Stomach smooth muscle (tissue), 2 donors: Measurements from ENCODE around the gene ANGPTL7.

Experiments
- H3K27ac ChIP-seq: one replicate; pipeline ENCODE4 v1.7.0; 2013; ENCODE audit warnings: mild to moderate bottlenecking, low read length, inconsistent platforms
- H3K27me3 ChIP-seq, 2 donors: one replicate each; pipeline ENCODE4 v1.7.0; 2013; ENCODE audit warnings: low read length in 2 of 2; ENCODE audit not compliant: insufficient read depth in 2 of 2, control insufficient read depth in 1 of 2
- H3K36me3 ChIP-seq, 2 donors: one replicate each; pipeline ENCODE4 v1.7.0; 2013; ENCODE audit warnings: low read length in 2 of 2; ENCODE audit not compliant: control insufficient read depth in 2 of 2, insufficient read depth in 2 of 2
- H3K4me1 ChIP-seq: one replicate; pipeline ENCODE4 v1.7.0; 2013; ENCODE audit warnings: low read length; ENCODE audit not compliant: control insufficient read depth, insufficient read depth
- H3K4me3 ChIP-seq, 2 donors: one replicate each; pipeline ENCODE4 v1.7.0; 2013; ENCODE audit warnings: low read length in 2 of 2
- H3K9ac ChIP-seq, 2 donors: one replicate each; pipeline ENCODE4 v1.7.0; 2013; ENCODE audit warnings: low read length in 2 of 2, mild to moderate bottlenecking in 1 of 2
- H3K9me3 ChIP-seq, 2 donors: one replicate each; pipeline ENCODE4 v1.7.0; 2013; ENCODE audit warnings: low read length in 2 of 2; ENCODE audit not compliant: control insufficient read depth in 2 of 2
- donor health status: healthy.
- donor health status: Pancreatic carcinoma.

The ANGPTL7 gene

GRCh38 chr1:11233208-11233607 lies 44.1 kb downstream of the ANGPTL7 start:
- Histone ChIP-seq H3K4me3 (no peak overlapping the region), H3K27ac (no peak overlapping the region), H3K4me1 (no peaks in the 10 kb centered on the region), H3K27me3 (no peaks in the 10 kb centered on the region), H3K9me3 (no peaks in the 10 kb centered on the region), H3K9ac (no peak overlapping the region), H3K36me3 (peaks cover 69 to 75% of the 10 kb centered on the region in 2 donors)

- Histone ChIP-seq H3K4me1 (no peaks in the 10 kb centered on the region), H3K9ac (no peak overlapping the region), H3K27ac (no peak overlapping the region), H3K27me3 (no peaks in the 10 kb centered on the region), H3K4me3 (no peak overlapping the region), H3K9me3 (no peaks in the 10 kb centered on the region), H3K36me3 (peaks cover 55 to 60% of the 10 kb centered on the region in 2 donors)
Observed at GRCh38 chr1:11237356-11237755, 48.2 kb downstream of the ANGPTL7 start.

- H3K36me3 ChIP-seq = peaks cover 58 to 63% of the 10 kb centered on the region in 2 donors
- no peaks in the 10 kb centered on the region for H3K9me3 ChIP-seq
- H3K9ac ChIP-seq = no peak overlapping the region
- no peak overlapping the region for H3K4me3 ChIP-seq
- no peak overlapping the region for H3K27ac ChIP-seq
- H3K27me3 ChIP-seq = no peaks in the 10 kb centered on the region
- no peaks in the 10 kb centered on the region for H3K4me1 ChIP-seq
Observed at GRCh38 chr1:11238311-11238710, 49.2 kb downstream of the ANGPTL7 start.

DNA sequence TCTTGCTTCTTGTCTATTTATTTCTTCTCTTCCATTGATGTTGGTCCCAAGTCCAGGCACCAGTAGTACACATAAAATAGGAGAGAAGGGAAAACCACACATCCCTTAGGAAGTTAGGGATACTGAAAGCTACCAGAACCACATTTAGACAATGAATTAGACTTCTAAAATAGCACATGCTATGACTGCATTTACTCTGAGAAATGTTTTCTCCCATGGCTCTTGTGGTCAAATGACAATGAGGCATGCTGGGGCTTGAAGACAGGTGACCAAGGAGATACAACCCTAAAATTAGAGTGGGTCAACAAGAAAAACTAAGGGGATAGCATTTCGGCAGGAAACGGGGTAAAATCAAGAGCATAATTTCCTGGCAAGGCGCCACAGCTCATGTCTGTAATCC lies 56.1 kb downstream of the ANGPTL7 start:
- Histone ChIP-seq H3K36me3 (peaks cover 49 to 50% of the 10 kb centered on the region in 2 donors), H3K27ac (no peak overlapping the region), H3K9ac (no peak overlapping the region), H3K4me1 (no peaks in the 10 kb centered on the region), H3K4me3 (no peak overlapping the region), H3K27me3 (no peaks in the 10 kb centered on the region), H3K9me3 (no peaks in the 10 kb centered on the region)
